NT2/D1 (cell line): ENCODE measurements around the gene ITFG1.
"Not testable (repeated sequence)": the region's sequence is repeated elsewhere in the genome, so short reads cannot be mapped to it uniquely, and the experiment has no call there.

Experiments used
- SUZ12 ChIP-seq: IDR thresholded peaks from 2 replicates; pipeline ENCODE4 v1.6.1; 2011; ENCODE audit not compliant: insufficient read length, insufficient read depth; ENCODE audit errors: extremely low read depth
- YY1 ChIP-seq: IDR thresholded peaks from 2 replicates; pipeline ENCODE4 v1.6.1; 2011; ENCODE audit not compliant: insufficient read length, insufficient read depth
- ZNF274 ChIP-seq: IDR thresholded peaks from 2 replicates; pipeline ENCODE4 v1.6.1; 2011; ENCODE audit warnings: mild to moderate bottlenecking, low read depth, low read length

- TF ChIP-seq SUZ12, ZNF274, YY1: not testable (repeated sequence)
Measured at GRCh38 chr16:47349029-47349428, 111.8 kb downstream of the ITFG1 start.
